ENCODE data around the gene RICTOR. TPM values are rescaled to one million over a fixed set of nuclear protein-coding genes. Genes with fewer than 3 reads are reported as not detected.

Gene RICTOR
- total RNA-seq, 1 experiment from 2014 or later = 21.7 TPM

- Histone ChIP-seq H3K4me2 (ENCODE audit: low read length) (no peak overlapping the region), H4K20me1 (ENCODE audit: insufficient read depth) (no peaks in the 10 kb centered on the region), H3K27ac (ENCODE audit: low read depth, low read length) (no peak overlapping the region), H2AFZ (ENCODE audit: low read depth, low read length, poor library complexity, severe bottlenecking) (no peak overlapping the region), H3K36me3 (ENCODE audit: control insufficient read depth in 1 of 2, insufficient read depth in 2 of 2, low read length in 2 of 2) (peaks cover 0 to 16% of the 10 kb centered on the region in 2 experiments; a peak in 1 of 4 replicates), H3K4me1 (ENCODE audit: control insufficient read depth in 1 of 2, insufficient read depth in 2 of 2, low read length in 2 of 2) (no peaks in the 10 kb centered on the region), H3K9ac (ENCODE audit: low read length) (no peak overlapping the region), H3K27me3 (ENCODE audit: insufficient read depth, low read length) (no peaks in the 10 kb centered on the region), H3K9me3 (ENCODE audit: control insufficient read depth in 1 of 2, insufficient read depth in 1 of 2, low read depth in 1 of 2, low read length in 2 of 2) (peaks cover 10 to 11% of the 10 kb centered on the region in 2 experiments; a peak in 3 of 4 replicates), H3K4me3 (replicated peaks in 1 of 2; ENCODE audit: low read depth in 1 of 2, low read length in 2 of 2) (no peak overlapping the region), H3K79me2 (ENCODE audit: insufficient read depth, low read length) (no peaks in the 10 kb centered on the region), H3K9me2 (ENCODE audit: insufficient read depth) (no peaks in the 10 kb centered on the region)
- TF ChIP-seq CBX3 (IDR thresholded peaks at IDR 0.05; ENCODE audit: low read depth) (no peak), FOSL1 (IDR thresholded peaks at IDR 0.05; ENCODE audit: low read depth) (no peak), EZH2phosphoT487 (IDR thresholded peaks at IDR 0.05; ENCODE audit: borderline replicate concordance) (no peak), JUND (IDR thresholded peaks at IDR 0.05) (no peak)
- ATAC-seq (no peak), DNase-seq (ENCODE audit: low read depth, low spot score) (no peak)
- ChIA-PET CTCF (no interaction called here), RAD21 (ENCODE audit: low non-redundant PET in 1 of 2, low total read pairs in 2 of 2, uncharacterized antibody in 2 of 2, unreplicated experiment in 2 of 2) (no interaction called here), POLR2A (no interaction called here)
- intact Hi-C loops (cut with micrococcal nuclease) = no loop called here
- BruUV-seq (replicated peaks) = no TSS peak
These were observed 64.9 kb downstream of the RICTOR start for GRCh38 chr5:39009280-39009679.

GRCh38 chr5:39006650-39007049 is 67.5 kb downstream of the RICTOR start:
- H4K20me1 ChIP-seq (ENCODE audit: insufficient read depth) = no peaks in the 10 kb centered on the region
- no peak overlapping the region for H3K27ac ChIP-seq (ENCODE audit: low read depth, low read length)
- intact Hi-C loops (cut with micrococcal nuclease) = no loop called here
- CTCF ChIA-PET = interaction anchor here (0.9 to 1.6 kb wide), 2 partner anchors 61 to 74 kb away, joined by 3 to 5 read pairs; no protein-coding TSS in a partner anchor
- ATAC-seq (no peak), DNase-seq (ENCODE audit: low read depth, low spot score) (no peak)
- H3K9me3 ChIP-seq (ENCODE audit: control insufficient read depth in 1 of 2, insufficient read depth in 1 of 2, low read depth in 1 of 2, low read length in 2 of 2) = peaks cover under 1 to 3% of the 10 kb centered on the region in 2 experiments; a peak in 1 of 4 replicates
- no peaks in the 10 kb centered on the region for H3K4me1 ChIP-seq (ENCODE audit: control insufficient read depth in 1 of 2, insufficient read depth in 2 of 2, low read length in 2 of 2)
- no peak for TF ChIP-seq SP1 (IDR thresholded peaks at IDR 0.05; ENCODE audit: low read depth)
- TF ChIP-seq CEBPB (IDR thresholded peaks at IDR 0.05; ENCODE audit: low read depth) = no peak
- TF ChIP-seq POLR2AphosphoS5 (IDR thresholded peaks at IDR 0.05; ENCODE audit: low read depth, low read length) = no peak
- no peak for TF ChIP-seq CTCF (IDR thresholded peaks at IDR 0.05 in 2 of 3, conservative IDR thresholded peaks at IDR 0.05 in 1 of 3; ENCODE audit: borderline replicate concordance in 1 of 3, insufficient read depth in 1 of 3, low read depth in 2 of 3, low read length in 2 of 3)
- H3K9ac ChIP-seq (ENCODE audit: low read length) = no peak overlapping the region
- H3K36me3 ChIP-seq (ENCODE audit: control insufficient read depth in 1 of 2, insufficient read depth in 2 of 2, low read length in 2 of 2) = no peaks in the 10 kb centered on the region
- POLR2A ChIA-PET = no interaction called here
- no peaks in the 10 kb centered on the region for H3K79me2 ChIP-seq (ENCODE audit: insufficient read depth, low read length)
- H2AFZ ChIP-seq (ENCODE audit: low read depth, low read length, poor library complexity, severe bottlenecking) = no peak overlapping the region
- H3K9me2 ChIP-seq (ENCODE audit: insufficient read depth) = no peaks in the 10 kb centered on the region
- RAD21 ChIA-PET (ENCODE audit: low non-redundant PET in 1 of 2, low total read pairs in 2 of 2, uncharacterized antibody in 2 of 2, unreplicated experiment in 2 of 2) = no interaction called here
- no TSS peak for BruUV-seq (replicated peaks)
- no peaks in the 10 kb centered on the region for H3K27me3 ChIP-seq (ENCODE audit: insufficient read depth, low read length)
- no peak overlapping the region for H3K4me2 ChIP-seq (ENCODE audit: low read length)
- no peak overlapping the region for H3K4me3 ChIP-seq (replicated peaks in 1 of 2; ENCODE audit: low read depth in 1 of 2, low read length in 2 of 2)
